Lower leg skin (tissue), 4 donors: Measurements from ENCODE around the gene CACNG3. TPM values are rescaled to one million over a fixed set of nuclear protein-coding genes. Genes with fewer than 3 reads are reported as not detected.

ENCODE experiments used
- DNase-seq, 2 donors: peaks; one replicate each; pipeline ENCODE4 v3.0.0-alpha.2; 2019; ENCODE audit warnings: low spot score in 2 of 2
- H3K4me3 ChIP-seq: fragments of 200-600 bp; sonication (generic); 2 replicates; pipeline ENCODE4 v1.5.1; 2017; ENCODE audit warnings: mild to moderate bottlenecking, low read depth; ENCODE audit not compliant: poor library complexity, severe bottlenecking
- POLR2A ChIP-seq, 2 donors: fragments of 450-650 bp; IDR thresholded peaks; one replicate each; pipeline ENCODE4 v1.6.1; 2016 to 2017; ENCODE audit warnings: antibody characterized with exemption in 2 of 2, mild to moderate bottlenecking in 1 of 2, moderate library complexity in 1 of 2
- WGBS, 2 donors: methylation state at CpG; one replicate each; pipeline ENCODE4 v1.1.5; 2018; 5-methylcytosine and 5-hydroxymethylcytosine counted together
- intact Hi-C: fragments of 100-400 bp; cut with DNase I; formaldehyde crosslinking; loops from one replicate; pipeline ENCODE4 v1.15.0; 2023; ENCODE audit warnings: low total_unique reads
- total RNA-seq, 4 donors: library from RNA; depleted of rRNA; stranded (reverse); fragments of >200 nt; gene quantifications; one replicate each; pipeline ENCODE4 v1.1.0, GENCODE V29; 2016
- TF ChIP-seq, protein P1 (sequence below), 3 donors: fragments of 450-650 bp; IDR thresholded peaks; one replicate each; pipeline ENCODE4 v1.5.1; 2016; ENCODE audit warnings: antibody characterized with exemption in 3 of 3, mild to moderate bottlenecking in 3 of 3, moderate library complexity in 2 of 3

CACNG3 gene
- total RNA-seq, 4 donors from 2014 or later: not detected

DNA sequence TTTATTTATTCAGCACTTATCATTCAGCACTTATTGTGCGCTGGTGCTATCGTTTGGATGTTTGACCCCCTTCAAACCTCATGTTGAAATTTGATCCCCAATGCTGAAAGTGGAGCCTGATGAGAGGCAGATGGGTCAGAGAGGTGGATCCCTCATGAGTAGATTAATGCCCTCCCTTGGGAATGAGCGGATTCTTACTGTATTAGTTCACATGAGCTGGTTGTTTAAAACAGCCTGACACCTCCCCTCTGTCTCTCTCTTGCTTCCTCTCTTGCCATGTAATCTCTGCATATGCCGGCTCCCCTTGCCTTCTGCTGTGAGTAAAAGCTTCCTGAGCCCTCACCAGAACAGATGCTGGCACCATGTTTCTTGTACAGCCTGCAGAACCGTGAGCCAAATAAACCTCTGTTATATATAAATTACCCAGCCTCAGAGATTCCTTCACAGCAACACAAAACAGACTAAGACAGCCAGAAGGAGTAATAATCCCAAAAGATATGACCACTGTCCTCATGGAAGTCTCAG lies 111.1 kb downstream of the CACNG3 start:
- 71 to 76% methylated on average over 5 of the region's 5 CpGs for WGBS, 2 donors
- intact Hi-C loops: no loop called here
- DNase-seq: no peak
- TF ChIP-seq, protein P1, sequence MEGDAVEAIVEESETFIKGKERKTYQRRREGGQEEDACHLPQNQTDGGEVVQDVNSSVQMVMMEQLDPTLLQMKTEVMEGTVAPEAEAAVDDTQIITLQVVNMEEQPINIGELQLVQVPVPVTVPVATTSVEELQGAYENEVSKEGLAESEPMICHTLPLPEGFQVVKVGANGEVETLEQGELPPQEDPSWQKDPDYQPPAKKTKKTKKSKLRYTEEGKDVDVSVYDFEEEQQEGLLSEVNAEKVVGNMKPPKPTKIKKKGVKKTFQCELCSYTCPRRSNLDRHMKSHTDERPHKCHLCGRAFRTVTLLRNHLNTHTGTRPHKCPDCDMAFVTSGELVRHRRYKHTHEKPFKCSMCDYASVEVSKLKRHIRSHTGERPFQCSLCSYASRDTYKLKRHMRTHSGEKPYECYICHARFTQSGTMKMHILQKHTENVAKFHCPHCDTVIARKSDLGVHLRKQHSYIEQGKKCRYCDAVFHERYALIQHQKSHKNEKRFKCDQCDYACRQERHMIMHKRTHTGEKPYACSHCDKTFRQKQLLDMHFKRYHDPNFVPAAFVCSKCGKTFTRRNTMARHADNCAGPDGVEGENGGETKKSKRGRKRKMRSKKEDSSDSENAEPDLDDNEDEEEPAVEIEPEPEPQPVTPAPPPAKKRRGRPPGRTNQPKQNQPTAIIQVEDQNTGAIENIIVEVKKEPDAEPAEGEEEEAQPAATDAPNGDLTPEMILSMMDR (IDR thresholded peaks at IDR 0.05): no peak
- TF ChIP-seq POLR2A (IDR thresholded peaks at IDR 0.05): no peak
- no peak overlapping the region for H3K4me3 ChIP-seq

- no peak overlapping the region for H3K4me3 ChIP-seq
- 78 to 79% methylated on average over 5 of the region's 5 CpGs for WGBS, 2 donors
- no peak for DNase-seq
- intact Hi-C loops: no loop called here
- TF ChIP-seq POLR2A (IDR thresholded peaks at IDR 0.05): no peak
- TF ChIP-seq, protein P1 (IDR thresholded peaks at IDR 0.05): no peak
Measured at GRCh38 chr16:24372824-24373223, 116.7 kb downstream of the CACNG3 start.

GRCh38 chr16:24378999-24379398 lies 122.9 kb downstream of the CACNG3 start:
- 11 to 52% methylated on average over 2 of the region's 2 CpGs for WGBS, 2 donors
- intact Hi-C loops: no loop called here
- no peak for DNase-seq
- TF ChIP-seq, protein P1 (IDR thresholded peaks at IDR 0.05): no peak
- no peak for TF ChIP-seq POLR2A (IDR thresholded peaks at IDR 0.05)
- no peak overlapping the region for H3K4me3 ChIP-seq

DNA sequence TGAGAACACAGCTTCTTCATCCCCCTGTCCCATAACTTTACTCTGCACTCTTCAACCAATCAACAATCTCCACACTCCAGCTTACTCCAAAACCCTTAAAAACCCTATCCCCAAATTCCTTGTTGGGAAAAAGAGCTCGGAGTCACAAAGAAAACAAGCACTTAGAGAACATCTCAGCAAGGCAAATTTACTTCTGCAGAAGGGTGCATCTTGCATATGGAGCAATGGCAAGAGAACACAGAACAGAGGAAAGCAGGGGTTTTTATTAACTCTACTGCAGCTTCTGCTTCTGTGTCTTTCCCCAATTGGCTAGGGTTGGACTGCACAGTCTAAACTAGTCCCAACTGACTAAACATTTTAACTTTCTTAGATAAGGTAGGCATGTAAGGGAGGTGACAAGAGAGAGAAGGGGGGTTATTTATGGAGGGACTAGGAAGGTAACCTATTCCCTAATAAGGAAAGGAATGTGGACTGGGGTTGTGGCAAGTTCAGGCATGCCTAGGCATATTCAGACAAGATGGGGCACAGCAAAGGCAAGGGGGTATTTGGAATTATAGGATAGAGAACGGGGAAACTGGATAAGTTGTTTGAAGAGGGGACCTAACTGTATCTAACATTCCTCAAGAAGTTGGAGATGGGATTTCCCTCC lies 125.5 kb downstream of the CACNG3 start:
- TF ChIP-seq, protein P1 (IDR thresholded peaks at IDR 0.05): no peak
- TF ChIP-seq POLR2A (IDR thresholded peaks at IDR 0.05): no peak
- intact Hi-C loops: no loop called here
- no peak overlapping the region for H3K4me3 ChIP-seq
- 59 to 61% methylated on average over 2 of the region's 2 CpGs for WGBS, 2 donors
- DNase-seq: no peak

DNA sequence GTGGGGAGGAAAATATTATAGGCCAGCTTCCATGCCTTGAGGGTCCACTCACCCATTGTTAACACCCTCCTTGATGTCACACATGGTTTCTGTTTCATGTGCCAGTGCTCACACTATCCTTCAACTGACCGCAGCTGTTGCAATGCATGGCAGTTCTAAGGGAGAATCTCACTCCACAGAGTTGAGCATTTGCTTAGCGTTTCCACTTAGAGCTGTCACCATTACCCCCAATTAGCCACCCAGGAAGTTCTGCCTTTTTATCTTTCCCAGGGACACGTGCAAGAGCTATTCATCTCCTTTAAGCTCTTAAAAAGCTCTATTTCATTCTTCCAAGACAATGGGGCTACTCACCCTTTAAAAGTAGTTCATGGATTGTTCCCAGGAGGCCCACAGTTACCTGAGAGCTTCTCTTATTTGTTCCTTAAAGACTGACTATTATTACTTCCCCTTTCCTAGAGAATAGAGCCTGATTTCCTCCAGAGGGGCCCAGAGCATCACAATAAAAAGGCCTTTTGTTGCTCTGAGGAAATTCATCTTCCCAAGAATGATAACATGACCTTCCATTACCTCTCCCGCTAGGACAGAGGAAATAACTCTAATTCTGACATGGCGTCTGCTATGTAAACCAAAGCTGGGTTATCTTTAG lies 126.8 kb downstream of the CACNG3 start:
- intact Hi-C loops: no loop called here
- TF ChIP-seq, protein P1 (IDR thresholded peaks at IDR 0.05): no peak
- TF ChIP-seq POLR2A (IDR thresholded peaks at IDR 0.05): no peak
- H3K4me3 ChIP-seq: no peak overlapping the region
- 38 to 39% methylated on average over 5 of the region's 5 CpGs for WGBS, 2 donors
- DNase-seq: no peak
